ENCODE measurements around the gene KRTAP4-11. TPM values are rescaled to one million over a fixed set of nuclear protein-coding genes. Genes with fewer than 3 reads are reported as not detected.

The KRTAP4-11 gene
- polyA plus RNA-seq, 1 experiment = not detected

GRCh38 chr17:41082626-41083025 lies 35.5 kb downstream of the KRTAP4-11 start:
- Histone ChIP-seq H3K27me3 (ENCODE audit: control insufficient read depth, insufficient read depth, low read length) (no peaks in the 10 kb centered on the region), H3K4me3 (ENCODE audit: low read depth, low read length) (no peak overlapping the region), H3K36me3 (ENCODE audit: control insufficient read depth, insufficient read depth, low read length) (no peaks in the 10 kb centered on the region)
- ChIA-PET POLR2A (interaction anchor here (1.0 kb wide), 1 partner anchor 21 kb away, joined by 3 read pairs; no protein-coding TSS in a partner anchor), CTCF (no interaction called here)
- TF ChIP-seq CTCF (IDR thresholded peaks at IDR 0.05; ENCODE audit: insufficient read depth, low read depth, low read length) = no peak
- no peak for DNase-seq (ENCODE audit: low read depth)

GRCh38 chr17:41076788-41077187 lies 41.4 kb downstream of the KRTAP4-11 start:
- Histone ChIP-seq H3K36me3 (ENCODE audit: control insufficient read depth, insufficient read depth, low read length) (no peaks in the 10 kb centered on the region), H3K4me3 (ENCODE audit: low read depth, low read length) (no peak overlapping the region), H3K27me3 (ENCODE audit: control insufficient read depth, insufficient read depth, low read length) (no peaks in the 10 kb centered on the region)
- no peak for DNase-seq (ENCODE audit: low read depth)
- ChIA-PET CTCF (no interaction called here), POLR2A (no interaction called here)
- no peak for TF ChIP-seq CTCF (IDR thresholded peaks at IDR 0.05; ENCODE audit: insufficient read depth, low read depth, low read length)

- ChIA-PET POLR2A (no interaction called here), CTCF (interaction anchor here (0.6 kb wide), 1 partner anchor 469 kb away, joined by 3 read pairs; no protein-coding TSS in a partner anchor)
- no peak overlapping the region for H3K4me3 ChIP-seq (ENCODE audit: low read depth, low read length)
- no peak for TF ChIP-seq CTCF (IDR thresholded peaks at IDR 0.05; ENCODE audit: insufficient read depth, low read depth, low read length)
- no peak for DNase-seq (ENCODE audit: low read depth)
- H3K36me3 ChIP-seq (ENCODE audit: control insufficient read depth, insufficient read depth, low read length) = no peaks in the 10 kb centered on the region
- H3K27me3 ChIP-seq (ENCODE audit: control insufficient read depth, insufficient read depth, low read length) = no peaks in the 10 kb centered on the region
Observed at GRCh38 chr17:41073676-41074075, 44.5 kb downstream of the KRTAP4-11 start.

GRCh38 chr17:41071606-41072360 lies 46.4 kb downstream of the KRTAP4-11 start:
- DNase-seq (ENCODE audit: low read depth) = no peak
- POLR2A ChIA-PET = no interaction called here

GRCh38 chr17:41069031-41069430 lies 49.1 kb downstream of the KRTAP4-11 start:
- Histone ChIP-seq H3K27me3 (ENCODE audit: control insufficient read depth, insufficient read depth, low read length) (no peaks in the 10 kb centered on the region), H3K36me3 (ENCODE audit: control insufficient read depth, insufficient read depth, low read length) (no peaks in the 10 kb centered on the region), H3K4me3 (ENCODE audit: low read depth, low read length) (no peak overlapping the region)
- TF ChIP-seq CTCF (IDR thresholded peaks at IDR 0.05; ENCODE audit: insufficient read depth, low read depth, low read length) = no peak
- DNase-seq (ENCODE audit: low read depth) = no peak
- ChIA-PET POLR2A (no interaction called here), CTCF (interaction anchor here (2.2 kb wide), 1 partner anchor 480 kb away, joined by 9 read pairs; no protein-coding TSS in a partner anchor)

More at GRCh38 chr17:41071606-41072360, 46.4 kb downstream of the KRTAP4-11 start:
- TF ChIP-seq CTCF (IDR thresholded peaks at IDR 0.05; ENCODE audit: insufficient read depth, low read depth, low read length) = no peak
- no peaks in the 10 kb centered on the region for H3K36me3 ChIP-seq (ENCODE audit: control insufficient read depth, insufficient read depth, low read length)
- H3K4me3 ChIP-seq (ENCODE audit: low read depth, low read length) = no peak overlapping the region
- CTCF ChIA-PET = interaction anchor here (1.1 kb wide), 1 partner anchor 22 kb away, joined by 4 read pairs; no protein-coding TSS in a partner anchor
- no peaks in the 10 kb centered on the region for H3K27me3 ChIP-seq (ENCODE audit: control insufficient read depth, insufficient read depth, low read length)

Measured in BJ (cell line).